ENCODE measurements around the gene PUM1. TPM values are rescaled to one million over a fixed set of nuclear protein-coding genes. Genes with fewer than 3 reads are reported as not detected.

PUM1 gene
- total and polyA plus RNA-seq, 10 of the 15 experiments (the other 5 are each of a cell fraction or from before 2014, with no cell fraction given), result 21.4 to 75.3 (median 42.4) TPM

- TF ChIP-seq, protein P1, sequence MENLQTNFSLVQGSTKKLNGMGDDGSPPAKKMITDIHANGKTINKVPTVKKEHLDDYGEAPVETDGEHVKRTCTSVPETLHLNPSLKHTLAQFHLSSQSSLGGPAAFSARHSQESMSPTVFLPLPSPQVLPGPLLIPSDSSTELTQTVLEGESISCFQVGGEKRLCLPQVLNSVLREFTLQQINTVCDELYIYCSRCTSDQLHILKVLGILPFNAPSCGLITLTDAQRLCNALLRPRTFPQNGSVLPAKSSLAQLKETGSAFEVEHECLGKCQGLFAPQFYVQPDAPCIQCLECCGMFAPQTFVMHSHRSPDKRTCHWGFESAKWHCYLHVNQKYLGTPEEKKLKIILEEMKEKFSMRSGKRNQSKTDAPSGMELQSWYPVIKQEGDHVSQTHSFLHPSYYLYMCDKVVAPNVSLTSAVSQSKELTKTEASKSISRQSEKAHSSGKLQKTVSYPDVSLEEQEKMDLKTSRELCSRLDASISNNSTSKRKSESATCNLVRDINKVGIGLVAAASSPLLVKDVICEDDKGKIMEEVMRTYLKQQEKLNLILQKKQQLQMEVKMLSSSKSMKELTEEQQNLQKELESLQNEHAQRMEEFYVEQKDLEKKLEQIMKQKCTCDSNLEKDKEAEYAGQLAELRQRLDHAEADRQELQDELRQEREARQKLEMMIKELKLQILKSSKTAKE (IDR thresholded peaks at IDR 0.05; ENCODE audit: low read depth, poor library complexity, severe bottlenecking), result no peak
- TF ChIP-seq STAT3 (IDR thresholded peaks at IDR 0.05; ENCODE audit: low read depth, low read length), result no peak
- no peak for TF ChIP-seq POU2F2 (IDR thresholded peaks at IDR 0.05; ENCODE audit: borderline replicate concordance, low read depth, low read length)
- TF ChIP-seq ESRRA (IDR thresholded peaks at IDR 0.05; ENCODE audit: low read length), result no peak
- TF ChIP-seq, protein P2, sequence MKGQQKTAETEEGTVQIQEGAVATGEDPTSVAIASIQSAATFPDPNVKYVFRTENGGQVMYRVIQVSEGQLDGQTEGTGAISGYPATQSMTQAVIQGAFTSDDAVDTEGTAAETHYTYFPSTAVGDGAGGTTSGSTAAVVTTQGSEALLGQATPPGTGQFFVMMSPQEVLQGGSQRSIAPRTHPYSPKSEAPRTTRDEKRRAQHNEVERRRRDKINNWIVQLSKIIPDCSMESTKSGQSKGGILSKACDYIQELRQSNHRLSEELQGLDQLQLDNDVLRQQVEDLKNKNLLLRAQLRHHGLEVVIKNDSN (IDR thresholded peaks at IDR 0.05; ENCODE audit: borderline replicate concordance, extremely low read length, insufficient read depth, low read depth, low read length), result no peak
- no peak for TF ChIP-seq EGR1 (IDR thresholded peaks at IDR 0.05; ENCODE audit: borderline replicate concordance in 1 of 2, low read depth in 2 of 2, low read length in 2 of 2)
- no peak for TF ChIP-seq BRCA1 (IDR thresholded peaks at IDR 0.05; ENCODE audit: low read depth, low read length)
- TF ChIP-seq RBBP5 (conservative IDR thresholded peaks at IDR 0.05), result no peak
- TF ChIP-seq PBX3 (IDR thresholded peaks at IDR 0.05; ENCODE audit: insufficient replicate concordance, low read depth, low read length), result no peak
- no peak for TF ChIP-seq ZNF24 (IDR thresholded peaks at IDR 0.05)
- no peak for TF ChIP-seq SIX5 (IDR thresholded peaks at IDR 0.05; ENCODE audit: low read depth, low read length, severe bottlenecking)
- no peak for TF ChIP-seq MYB (IDR thresholded peaks at IDR 0.05; ENCODE audit: borderline replicate concordance, low read depth, low read length)
- no peak for TF ChIP-seq RB1 (IDR thresholded peaks at IDR 0.05; ENCODE audit: borderline replicate concordance)
These were observed 179.7 kb downstream of the PUM1 start (continued) for GRCh38 chr1:30885570-30886522.

Measured in GM12878 (cell line).